Heart left ventricle (tissue), 16 donors: ENCODE results near the gene SPRR2E. TPM values are rescaled to one million over a fixed set of nuclear protein-coding genes. Genes with fewer than 3 reads are reported as not detected.
"Not testable (repeated sequence)": the region's sequence is repeated elsewhere in the genome, so short reads cannot be mapped to it uniquely, and the experiment has no call there.

Experiments used
- ATAC-seq, 4 donors: fragments of 200-7000 bp; cut with Tn5 transposase; one replicate each; pipeline ENCODE4 v1.9.1; 2020 to 2022; ENCODE audit warnings: moderate library complexity in 4 of 4, mild to moderate bottlenecking in 3 of 4, moderate number of reproducible peaks in 1 of 4
- DNase-seq, 5 donors: peaks; one replicate each; pipeline ENCODE4 v3.0.0-alpha.2; 2020
- H3K27ac ChIP-seq, 12 donors: fragments of 200-600 bp; sonication (generic) in 4 of 12; one replicate each; pipeline versions ENCODE4 v1.5.0 to v1.8.0; 2016 to 2022; ENCODE audit warnings: mild to moderate bottlenecking in 2 of 12
- H3K27me3 ChIP-seq, 9 donors: fragments of 200-600 bp; sonication (generic) in 2 of 9; one replicate each; pipeline versions ENCODE4 v1.5.1 to v1.8.0; 2016 to 2022; ENCODE audit warnings: mild to moderate bottlenecking in 3 of 9
- H3K36me3 ChIP-seq, 9 donors: fragments of 200-600 bp; sonication (generic) in 2 of 9; one replicate each; pipeline versions ENCODE4 v1.5.0 to v1.8.0; 2018 to 2022; ENCODE audit warnings: mild to moderate bottlenecking in 2 of 9
- H3K4me1 ChIP-seq, 12 donors: fragments of 200-600 bp; sonication (generic) in 4 of 12; one replicate each; pipeline versions ENCODE4 v1.5.0 to v1.8.0; 2016 to 2022; ENCODE audit warnings: mild to moderate bottlenecking in 3 of 12
- H3K4me3 ChIP-seq, 12 donors: fragments of 200-600 bp; sonication (generic) in 4 of 12; one replicate each; pipeline versions ENCODE4 v1.5.0 to v1.8.0; 2017 to 2022; ENCODE audit warnings: mild to moderate bottlenecking in 9 of 12, moderate library complexity in 4 of 12
- H3K9me3 ChIP-seq, 12 donors: fragments of 200-600 bp; sonication (generic) in 4 of 12; one replicate each; pipeline versions ENCODE4 v1.5.0 to v1.8.0; 2016 to 2022; ENCODE audit warnings: mild to moderate bottlenecking in 1 of 12
- CTCF ChIP-seq, 12 donors: fragments of 200-600 bp; sonication (generic) in 4 of 12; IDR thresholded peaks; one replicate each; pipeline versions ENCODE4 v1.5.0 to v1.8.0; 2018 to 2022; ENCODE audit warnings: antibody characterized with exemption in 12 of 12, mild to moderate bottlenecking in 5 of 12
- POLR2A ChIP-seq, 2 donors: fragments of 450-650 bp; IDR thresholded peaks; one replicate each; pipeline ENCODE4 v1.6.1; 2017; ENCODE audit warnings: antibody characterized with exemption in 2 of 2, mild to moderate bottlenecking in 2 of 2, moderate library complexity in 2 of 2
- WGBS, 4 donors: extraction: QIAGEN DNeasy Blood & Tissue Kit in 2 of 4; methylation state at CpG; one replicate each; pipeline versions ENCODE4 v1.1.5 to v1.1.7; 2013 to 2018; 5-methylcytosine and 5-hydroxymethylcytosine counted together
- intact Hi-C, 10 donors: fragments of 100-400 bp; cut with DNase I; formaldehyde crosslinking; loops; one replicate each; pipeline versions ENCODE4 v1.11.1 to v1.14.2; 2022
- polyA plus RNA-seq, 2 donors: library from polyadenylated mRNA; stranded (reverse); fragments of 200-250 nt; gene quantifications; one replicate each; pipeline ENCODE4 v1.2.3, GENCODE V29; 2013
- total RNA-seq, 9 donors: library from RNA; depleted of rRNA in 2 of 9; stranded (reverse); fragments of >200 nt in 2 of 9; fragmentation: NEBNext Ultra II Directional in 3 of 9; extraction: Animal tissue kit (Norgen Biotek cat#: 25700) in 3 of 9; gene quantifications; one replicate each; pipeline versions ENCODE4 v1.1.0 to v1.2.4, GENCODE V29; 2016 to 2023
- donor health status: ischemic (EF 13 %, LVEDD 7.1; RV severe dilation, severe dysfunction).
- donor health status: healthy with polysubstance abuse.
- donor health status: DM: no; HTN: yes; CAD: no.
- donor health status: DM: no; HTN: no; CAD: no.
- donor health status: ischemic (EF 25% LVEDD 6.9; RV normal size, moderate dysfunction).
- donor health status: ischemic (EF 25% LVEDD 5.7; RV mildly dilated, moderate dysfunction).
- donor health status: healthy.
- donor health status: DM: yes; HTN: yes; CAD: no.
- donor health status: ischemic (EF 35%, LVEDD 5.7; RV mildly dilated, moderate dysfunction).
- donor health status: nonischemic (EF 11% LVEDD 7.7; RV severe dilation, severe dysfunction).
- donor health status: DM: yes; HTN: yes; CAD: no.
- donor health status: PGD.
- donor health status: ischemic (EF 29% LVEDD 5.4; RV normal size, mild dysfunction).
- donor health status: nonischemic (EF 23%, LVEDD 6.1; RV moderate dilation, normal function).

The SPRR2E gene
- total and polyA plus RNA-seq, 11 donors: 0.12 TPM; not detected in 10

- Histone ChIP-seq H3K4me1 (no peaks in the 10 kb centered on the region), H3K9me3 (no peaks in the 10 kb centered on the region), H3K4me3 (no peak overlapping the region), H3K27me3 (peaks cover 0 to 4% (median 0%) of the 10 kb centered on the region in 9 donors), H3K36me3 (no peaks in the 10 kb centered on the region), H3K27ac (no peak overlapping the region)
- 52 to 56% (median 54%) methylated on average over 6 of the region's 6 CpGs for WGBS, 4 donors
- TF ChIP-seq POLR2A (IDR thresholded peaks at IDR 0.05) (no peak), CTCF (IDR thresholded peaks at IDR 0.05) (no peak)
- no peak for ATAC-seq
- intact Hi-C loops: no loop called here
- no peak for DNase-seq
These were observed 35.2 kb downstream of the SPRR2E start for GRCh38 chr1:153058826-153059784.

- no peak for DNase-seq
- no peak for ATAC-seq
- Histone ChIP-seq H3K9me3 (peaks cover 0 to 6% (median 0%) of the 10 kb centered on the region in 12 donors), H3K27me3 (peaks cover 0 to 4% (median 0%) of the 10 kb centered on the region in 9 donors), H3K4me1 (no peaks in the 10 kb centered on the region), H3K36me3 (no peaks in the 10 kb centered on the region), H3K4me3 (no peak overlapping the region), H3K27ac (no peak overlapping the region)
- TF ChIP-seq CTCF (IDR thresholded peaks at IDR 0.05) (no peak), POLR2A (IDR thresholded peaks at IDR 0.05) (no peak)
- intact Hi-C loops: no loop called here
- WGBS, 4 donors: 62 to 74% (median 69%) methylated on average over 2 of the region's 2 CpGs
These were observed 36.2 kb downstream of the SPRR2E start for GRCh38 chr1:153058154-153058553.

GRCh38 chr1:153057375-153057774, 37.0 kb downstream of the SPRR2E start, which contains the start of gene SPRR2A:
Gene SPRR2A, minus strand, starts transcription at chr1:153057512. Its CDS starts 777 bp downstream, at chr1:153056735.
- TF ChIP-seq POLR2A (IDR thresholded peaks at IDR 0.05) (no peak), CTCF (IDR thresholded peaks at IDR 0.05) (no peak)
- WGBS, 4 donors: 49 to 72% (median 63%) methylated on average over 2 of the region's 2 CpGs
- Histone ChIP-seq H3K4me3 (no peak within 1 kb of the TSS), H3K9me3 (peaks cover 0 to 9% (median 1%) of the 10 kb centered on the region in 12 donors), H3K27me3 (peaks cover 0 to 4% (median 0%) of the 10 kb centered on the region in 9 donors), H3K27ac (no peak within 1 kb of the TSS), H3K4me1 (no peaks in the 10 kb centered on the region), H3K36me3 (no peaks in the 10 kb centered on the region)
- ATAC-seq: no peak
- DNase-seq: no peak
- intact Hi-C loops: no loop called here

- intact Hi-C loops: not testable (repeated sequence)
These were observed 38.2 kb downstream of the SPRR2E start for GRCh38 chr1:153056111-153056510.

More at GRCh38 chr1:153056111-153056510, 38.2 kb downstream of the SPRR2E start:
- not testable (repeated sequence) for H3K9me3 ChIP-seq, H3K27me3 ChIP-seq, H3K27ac ChIP-seq, H3K36me3 ChIP-seq, H3K4me1 ChIP-seq, ATAC-seq, DNase-seq, H3K4me3 ChIP-seq
- 42 to 47% (median 44%) methylated on average over 3 of the region's 3 CpGs for WGBS, 4 donors
